ENCODE measurements around the gene AMBRA1.
A peak's percentile ranks its signal among the peaks of the same experiment; 100 is the strongest.

The AMBRA1 gene

GRCh38 chr11:46429717-46430116 is 164.1 kb downstream of the AMBRA1 start:
- no peak for DNase-seq

DNA sequence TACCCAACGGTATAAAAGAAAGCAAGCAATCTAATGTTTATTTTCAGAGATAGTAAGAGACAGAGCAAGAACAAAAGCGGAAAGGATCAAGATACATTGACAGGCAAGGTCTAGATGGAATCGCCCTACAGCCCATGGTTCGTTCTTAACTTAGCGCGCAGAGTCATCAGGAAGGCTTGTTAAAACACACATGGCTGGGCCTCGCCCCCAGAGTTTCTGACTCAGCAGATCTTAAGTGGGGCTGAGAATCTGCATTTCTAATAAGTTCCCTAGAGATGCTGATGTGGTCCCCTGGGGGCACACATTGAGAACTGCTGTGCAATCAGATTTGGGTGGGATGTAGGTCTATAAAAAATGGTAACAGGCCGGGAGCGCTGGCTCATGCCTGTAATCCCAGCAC is 166.5 kb downstream of the AMBRA1 start:
- no peak for DNase-seq

DNA sequence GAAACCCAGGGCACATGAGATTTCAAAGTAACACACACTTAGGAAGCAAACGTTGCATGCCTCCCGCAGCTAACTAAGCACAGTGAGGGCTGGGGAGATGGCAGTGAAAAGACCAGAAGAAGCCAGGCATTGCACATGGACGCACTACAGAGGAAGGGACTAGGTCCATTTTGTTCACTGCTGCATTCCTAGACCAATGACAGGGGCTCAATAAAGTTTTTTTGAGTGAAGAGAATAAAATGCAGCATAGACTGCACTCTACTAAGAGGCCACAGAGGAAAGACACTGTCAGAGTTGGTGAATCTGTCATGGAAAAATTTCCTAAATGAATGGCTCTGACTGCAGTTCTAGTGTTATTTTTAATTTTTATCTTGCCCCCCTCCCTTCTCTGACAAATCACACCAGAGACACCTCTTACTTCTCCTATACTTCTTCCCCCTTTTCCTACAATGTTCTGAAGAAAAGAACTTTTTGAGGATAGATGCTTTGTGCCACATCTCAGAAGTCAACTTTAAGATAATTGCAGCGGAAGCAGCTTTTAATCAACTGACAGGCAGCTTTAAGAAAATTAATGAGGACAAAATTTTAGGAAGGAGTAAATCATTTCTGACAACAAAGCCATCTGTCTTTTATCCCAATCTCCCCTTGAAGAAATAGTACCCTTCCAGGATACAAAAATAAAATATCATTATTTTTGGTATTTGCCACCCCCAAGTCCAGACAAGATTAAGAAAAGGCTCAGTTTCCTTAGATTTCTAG is 167.4 kb downstream of the AMBRA1 start:
- DNase-seq: no peak

DNA sequence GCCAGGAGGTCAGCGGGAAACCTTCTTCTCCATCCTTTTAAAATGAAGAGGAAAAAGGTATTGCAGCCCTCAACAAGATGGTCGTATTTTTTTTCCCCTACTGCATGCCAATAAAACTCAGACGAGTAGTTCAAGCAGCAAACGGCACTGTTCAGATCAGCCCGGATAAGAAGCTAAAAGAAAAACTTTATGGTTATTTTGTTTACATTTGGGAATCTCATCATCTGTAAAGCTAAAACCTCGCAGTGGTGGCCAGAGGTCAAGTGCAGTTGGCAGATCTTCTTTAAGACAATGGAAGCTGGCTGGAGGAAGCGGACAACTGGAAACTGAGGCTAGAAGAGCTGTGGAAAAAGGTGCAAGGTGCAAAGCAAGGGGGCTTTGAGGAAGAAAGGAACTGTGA is 171.2 kb downstream of the AMBRA1 start:
- DNase-seq: no peak

GRCh38 chr11:46421257-46421880 is 172.5 kb downstream of the AMBRA1 start:
- DNase-seq: no peak

- DNase-seq: no peak
Observed at GRCh38 chr11:46420513-46420912, 173.3 kb downstream of the AMBRA1 start.

DNA sequence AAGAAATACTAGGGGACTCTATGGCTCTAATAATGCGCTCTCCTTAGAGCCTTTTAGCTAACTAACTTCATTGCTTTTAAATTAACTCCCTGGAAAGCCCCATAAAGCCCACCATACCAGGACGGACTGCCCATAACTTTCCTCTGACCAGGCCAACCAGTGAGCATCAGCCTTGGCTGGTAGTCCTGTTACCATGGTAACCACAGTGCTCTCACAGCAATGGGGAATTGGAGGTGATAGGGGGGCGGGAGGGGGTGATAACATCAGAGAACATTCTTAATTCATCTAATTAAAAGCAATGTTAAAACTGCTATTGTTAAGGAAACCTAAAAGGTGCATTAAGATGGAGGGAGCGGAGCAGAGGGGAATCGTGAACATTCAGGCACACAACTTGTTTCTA is 175.1 kb downstream of the AMBRA1 start:
- DNase-seq: no peak

DNA sequence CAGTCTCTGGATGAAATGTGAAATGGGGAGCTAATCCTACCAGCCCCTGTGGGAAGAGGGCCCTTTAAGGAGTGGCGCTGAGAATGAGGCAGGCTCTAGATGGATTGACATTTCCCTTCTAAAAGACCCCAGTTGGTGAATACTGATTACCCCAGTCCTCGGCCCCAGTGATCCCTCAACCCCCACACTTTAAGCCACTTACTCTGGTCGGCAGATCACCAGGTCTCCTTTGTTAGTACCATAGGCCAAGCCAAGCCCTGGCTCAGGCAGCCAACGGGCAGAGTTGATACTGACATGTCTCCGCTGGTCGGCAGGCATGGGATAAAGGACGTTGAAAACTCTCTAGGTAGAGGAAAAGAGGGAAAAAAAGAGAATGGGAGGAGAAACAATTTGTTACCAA is 176.1 kb downstream of the AMBRA1 start:
- no peak for DNase-seq

- DNase-seq: peak; percentile 89
Observed at GRCh38 chr11:46414879-46415278, 178.9 kb downstream of the AMBRA1 start.

- peak; percentile 94 for DNase-seq
Observed at GRCh38 chr11:46414466-46414796, 179.4 kb downstream of the AMBRA1 start.

GRCh38 chr11:46413760-46414465 is 179.9 kb downstream of the AMBRA1 start:
- DNase-seq: peak; percentile 75

DNA sequence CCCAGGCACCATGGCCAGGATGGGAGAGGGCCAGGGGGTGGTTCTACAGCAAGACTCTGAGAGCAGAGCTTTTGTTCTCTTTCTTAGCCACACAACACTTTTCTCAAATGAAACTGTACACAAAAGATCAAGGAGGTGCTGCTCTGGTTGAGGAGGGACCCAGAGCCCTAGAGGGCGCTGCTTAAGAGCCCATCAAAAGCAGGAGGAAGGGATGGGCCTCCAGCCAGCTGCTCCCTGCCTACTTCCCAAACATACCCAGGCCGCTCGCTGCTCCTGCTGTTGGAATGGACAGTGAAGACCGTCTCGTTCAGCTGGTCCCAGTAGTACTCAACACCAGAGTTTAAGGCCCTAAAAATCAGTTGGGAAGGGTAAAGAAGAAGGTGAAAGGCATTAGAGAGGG is 183.8 kb downstream of the AMBRA1 start:
- no peak for DNase-seq

GRCh38 chr11:46408407-46408986 is 185.3 kb downstream of the AMBRA1 start:
- no peak for DNase-seq

- no peak for DNase-seq
Observed at GRCh38 chr11:46407635-46408034, 186.2 kb downstream of the AMBRA1 start.

DNA sequence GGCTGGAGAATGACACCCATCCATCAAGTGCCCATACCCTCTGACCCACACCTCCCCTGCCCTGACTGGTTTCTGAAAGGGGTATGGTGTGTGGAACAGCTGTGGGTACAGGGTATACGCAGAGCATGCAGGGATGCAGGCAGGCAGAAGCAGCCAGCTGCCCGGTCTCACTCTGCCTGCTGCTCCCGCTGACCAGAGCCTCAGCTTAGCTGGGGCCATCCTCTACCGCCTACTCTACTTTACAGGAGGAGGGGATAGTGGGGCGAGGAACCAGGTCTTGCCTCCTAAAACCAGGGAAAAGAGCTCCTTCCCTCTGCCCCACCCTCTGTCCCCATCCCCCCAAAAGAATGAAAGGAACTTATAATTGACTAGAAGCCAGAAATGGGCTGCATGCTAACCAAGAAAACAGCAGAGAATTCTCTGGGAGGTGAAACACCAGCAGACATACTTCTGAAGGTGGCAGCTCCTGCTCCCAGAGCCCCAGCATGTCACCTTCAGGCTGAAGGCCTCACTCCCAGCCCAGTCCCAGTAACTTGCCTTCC is 189.3 kb downstream of the AMBRA1 start:
- no peak for DNase-seq

GRCh38 chr11:46402957-46403902 is 190.6 kb downstream of the AMBRA1 start:
- no peak for DNase-seq

DNA sequence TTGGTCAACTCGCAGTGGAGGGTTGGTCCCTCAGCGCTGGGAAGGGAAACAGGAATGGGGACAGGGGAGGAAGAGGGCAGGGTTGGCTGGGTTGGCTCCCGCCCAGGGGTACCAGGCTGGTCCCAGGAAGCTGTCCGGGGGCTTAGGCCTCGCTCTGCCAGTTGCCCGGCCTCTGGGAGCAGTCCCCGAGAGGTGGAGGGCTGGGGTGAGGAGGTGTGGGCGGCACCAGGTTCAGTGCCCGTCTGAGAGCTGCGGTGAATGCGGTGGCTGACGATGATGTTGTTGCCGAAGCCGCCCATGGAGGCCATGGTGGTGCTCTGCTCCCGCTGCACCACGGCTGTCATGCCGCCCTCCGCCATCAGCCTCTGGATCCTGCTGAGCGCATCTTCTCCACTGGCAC is 196.3 kb downstream of the AMBRA1 start:
- no peak for DNase-seq

- no peak for DNase-seq
Observed at GRCh38 chr11:46393759-46394158, 200.1 kb downstream of the AMBRA1 start.

DNA sequence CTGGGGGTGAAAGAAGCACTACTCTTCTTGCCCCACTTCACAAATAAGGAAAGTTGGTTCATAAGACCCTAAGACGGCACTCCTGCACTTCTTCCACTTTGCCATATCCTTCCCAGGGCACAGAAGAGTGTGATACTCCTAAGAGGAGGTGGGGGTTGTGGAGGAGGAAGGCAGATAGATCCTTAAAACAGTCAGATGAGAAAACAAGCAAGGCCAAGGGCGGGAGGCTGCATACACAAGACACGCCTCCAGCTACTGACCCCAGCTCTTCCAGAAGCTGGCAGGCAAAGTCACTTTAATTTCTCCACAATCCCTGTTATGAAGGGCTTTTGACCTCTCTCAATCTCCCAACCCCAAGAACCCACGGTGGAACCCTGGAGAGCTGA is 200.6 kb downstream of the AMBRA1 start:
- no peak for DNase-seq

DNA sequence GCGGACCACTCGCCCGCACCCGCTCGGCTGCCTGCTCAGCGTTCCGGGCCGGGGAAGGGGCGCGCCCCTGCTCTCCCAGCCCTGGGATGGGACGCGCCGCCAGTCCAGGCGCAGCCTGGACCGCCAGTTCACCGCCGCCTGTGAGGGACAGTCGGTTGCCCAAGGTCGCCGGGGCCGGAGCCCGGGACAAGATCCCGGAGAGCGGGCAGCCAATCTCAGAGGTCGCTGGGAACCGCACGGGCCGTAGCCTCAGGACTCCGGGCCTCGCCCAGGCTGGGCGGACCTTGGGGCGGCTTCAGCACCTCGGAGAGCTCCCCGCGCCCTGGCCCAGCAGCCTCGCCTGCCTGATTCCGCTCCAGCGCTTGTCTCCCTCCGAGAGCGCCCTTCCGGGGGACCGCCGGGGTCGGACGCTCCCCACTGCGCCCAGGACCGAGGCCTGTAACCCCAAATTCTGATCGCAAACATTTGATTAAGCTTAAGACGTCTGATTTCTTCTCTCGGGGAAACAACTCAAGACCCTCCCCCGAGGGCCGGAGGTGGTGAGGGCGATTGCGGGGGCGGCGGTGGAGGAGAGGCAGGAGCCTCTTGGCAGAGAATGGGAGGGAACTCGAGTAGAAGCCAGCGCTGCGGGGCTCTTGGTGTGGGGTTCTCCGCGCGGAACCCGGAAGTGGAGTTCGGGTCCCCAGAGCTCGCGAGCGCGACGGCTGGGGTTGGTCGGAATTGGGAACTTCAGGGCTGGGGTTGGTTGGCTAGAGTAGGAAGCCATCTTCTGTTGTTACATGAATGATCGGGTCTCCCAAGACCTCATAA is 201.2 kb downstream of the AMBRA1 start:
- peak; percentile 35 for DNase-seq

DNA sequence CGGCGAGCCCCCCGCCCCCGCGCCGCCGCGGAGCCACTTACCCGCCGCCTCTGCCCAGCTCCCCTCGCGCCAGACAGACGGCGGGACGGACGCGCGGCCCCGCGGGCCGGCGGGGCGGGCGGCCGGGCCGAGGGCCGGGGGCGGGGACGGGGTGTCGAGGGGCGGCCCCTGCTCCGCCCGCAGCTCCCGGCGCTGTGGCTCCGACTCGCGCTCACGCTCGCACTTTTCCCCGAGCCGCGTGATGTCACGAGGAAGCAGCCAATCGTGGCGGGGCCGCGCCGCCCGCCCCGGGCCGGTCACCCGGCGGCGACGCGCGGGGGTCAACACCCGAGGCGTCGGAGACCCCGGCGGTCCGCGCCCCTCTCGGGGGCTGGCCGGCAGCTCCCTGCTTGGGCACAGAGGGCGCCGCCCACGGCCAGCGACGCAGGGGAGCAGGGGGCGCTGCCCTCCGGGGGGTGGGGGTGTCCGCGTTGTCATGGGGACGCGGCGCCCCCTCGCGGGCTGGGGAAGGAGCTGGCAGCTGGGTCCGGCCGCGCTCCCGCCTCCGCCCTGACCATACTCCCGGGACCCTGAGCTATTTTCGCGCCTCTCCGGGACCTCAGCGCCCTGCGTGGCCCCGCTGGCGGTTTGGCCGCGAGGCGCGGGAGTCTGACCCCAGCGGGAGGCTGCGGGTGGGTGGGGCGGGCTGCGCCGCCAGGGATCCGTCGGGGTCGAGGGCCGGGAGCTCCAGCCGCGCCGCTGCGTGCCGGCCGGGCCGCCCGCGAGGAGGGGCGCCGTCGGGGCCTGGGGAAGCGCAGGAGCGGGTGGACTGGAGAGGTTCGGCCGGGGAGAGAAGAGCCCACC is 202.0 kb downstream of the AMBRA1 start, which contains the start of gene CHRM4:
Gene CHRM4, minus strand, starts transcription at position 199 of the 843 bp plus-strand sequence. CDS start 5,219 bp downstream, outside the sequence.
- peak; percentile 82 for DNase-seq

Measured in NCI-H345 (cell line).